ENCODE results near the gene SRPX2. TPM values are rescaled to one million over a fixed set of nuclear protein-coding genes. Genes with fewer than 3 reads are reported as not detected.

The SRPX2 gene, protein sequence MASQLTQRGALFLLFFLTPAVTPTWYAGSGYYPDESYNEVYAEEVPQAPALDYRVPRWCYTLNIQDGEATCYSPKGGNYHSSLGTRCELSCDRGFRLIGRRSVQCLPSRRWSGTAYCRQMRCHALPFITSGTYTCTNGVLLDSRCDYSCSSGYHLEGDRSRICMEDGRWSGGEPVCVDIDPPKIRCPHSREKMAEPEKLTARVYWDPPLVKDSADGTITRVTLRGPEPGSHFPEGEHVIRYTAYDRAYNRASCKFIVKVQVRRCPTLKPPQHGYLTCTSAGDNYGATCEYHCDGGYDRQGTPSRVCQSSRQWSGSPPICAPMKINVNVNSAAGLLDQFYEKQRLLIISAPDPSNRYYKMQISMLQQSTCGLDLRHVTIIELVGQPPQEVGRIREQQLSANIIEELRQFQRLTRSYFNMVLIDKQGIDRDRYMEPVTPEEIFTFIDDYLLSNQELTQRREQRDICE
- 10 to 100 TPM; 22.6 to 38.4 (median 25.6) TPM for total RNA-seq

GRCh38 chrX:100643956-100644860 is at the start of gene SRPX2:
Gene SRPX2 (plus strand): TSS chrX:100644199. CDS start chrX:100646323, 2,124 bp downstream.
- H3K4me3 ChIP-seq: peak within 1 kb of the TSS in 3 of 4 donors; percentile 34 to 53 (median 37)
- H3K36me3 ChIP-seq: no peaks in the 10 kb centered on the region
- H3K9me3 ChIP-seq: no peaks in the 10 kb centered on the region
- WGBS, 2 donors: 29 to 34% methylated on average over 10 to 11 of the region's 11 CpGs
- intact Hi-C loops (cut with DNase I): no loop called here
- DNase-seq: no peak
- peak within 1 kb of the TSS; percentile 78 to 89 (median 80) for H3K27ac ChIP-seq
- H3K27me3 ChIP-seq: no peaks in the 10 kb centered on the region
- peaks cover 0 to 45% (median 14%) of the 10 kb centered on the region in 3 donors for H3K4me1 ChIP-seq
- TF ChIP-seq CTCF (IDR thresholded peaks at IDR 0.05): no peak
- TF ChIP-seq POLR2A (IDR thresholded peaks at IDR 0.05): peak in 3 of 4 donors; percentile 42 to 50 (median 48)

- no peak overlapping the region for H3K27ac ChIP-seq
- 52 to 55% methylated on average over 2 of the region's 2 CpGs for WGBS, 2 donors
- TF ChIP-seq POLR2A (IDR thresholded peaks at IDR 0.05) (no peak), CTCF (IDR thresholded peaks at IDR 0.05) (no peak)
- H3K36me3 ChIP-seq: no peaks in the 10 kb centered on the region
- H3K4me3 ChIP-seq: no peak overlapping the region
- DNase-seq: no peak
- H3K4me1 ChIP-seq: peaks cover 0 to 6% (median 0%) of the 10 kb centered on the region in 3 donors
- intact Hi-C loops (cut with DNase I): no loop called here
- no peaks in the 10 kb centered on the region for H3K9me3 ChIP-seq
- no peaks in the 10 kb centered on the region for H3K27me3 ChIP-seq
Measured at GRCh38 chrX:100596601-100597000, 47.4 kb upstream of the SRPX2 start.

DNA sequence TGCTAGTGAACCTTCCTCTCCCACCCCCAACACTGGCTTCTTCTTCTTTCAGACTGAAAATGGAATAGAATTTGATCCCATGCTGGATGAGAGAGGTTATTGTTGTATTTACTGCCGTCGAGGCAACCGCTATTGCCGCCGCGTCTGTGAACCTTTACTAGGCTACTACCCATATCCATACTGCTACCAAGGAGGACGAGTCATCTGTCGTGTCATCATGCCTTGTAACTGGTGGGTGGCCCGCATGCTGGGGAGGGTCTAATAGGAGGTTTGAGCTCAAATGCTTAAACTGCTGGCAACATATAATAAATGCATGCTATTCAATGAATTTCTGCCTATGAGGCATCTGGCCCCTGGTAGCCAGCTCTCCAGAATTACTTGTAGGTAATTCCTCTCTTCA is 44.5 kb upstream of the SRPX2 start:
- Histone ChIP-seq H3K4me3 (no peak overlapping the region), H3K4me1 (no peaks in the 10 kb centered on the region), H3K9me3 (no peaks in the 10 kb centered on the region), H3K27ac (no peak overlapping the region), H3K36me3 (no peaks in the 10 kb centered on the region), H3K27me3 (no peaks in the 10 kb centered on the region)
- DNase-seq: no peak
- intact Hi-C loops (cut with DNase I): no loop called here
- WGBS, 2 donors: 89 to 95% methylated on average over 6 to 9 of the region's 9 CpGs
- TF ChIP-seq POLR2A (IDR thresholded peaks at IDR 0.05) (no peak), CTCF (IDR thresholded peaks at IDR 0.05) (no peak)

- no peaks in the 10 kb centered on the region for H3K36me3 ChIP-seq
- no peak overlapping the region for H3K27ac ChIP-seq
- H3K4me3 ChIP-seq: no peak overlapping the region
- H3K9me3 ChIP-seq: no peaks in the 10 kb centered on the region
- H3K4me1 ChIP-seq: no peaks in the 10 kb centered on the region
- intact Hi-C loops (cut with DNase I): no loop called here
- DNase-seq: no peak
- H3K27me3 ChIP-seq: no peaks in the 10 kb centered on the region
- TF ChIP-seq POLR2A (IDR thresholded peaks at IDR 0.05) (no peak), CTCF (IDR thresholded peaks at IDR 0.05) (no peak)
Measured at GRCh38 chrX:100600340-100600739, 43.7 kb upstream of the SRPX2 start.

GRCh38 chrX:100600758-100601157 is 43.2 kb upstream of the SRPX2 start:
- H3K9me3 ChIP-seq: no peaks in the 10 kb centered on the region
- no peak overlapping the region for H3K4me3 ChIP-seq
- TF ChIP-seq POLR2A (IDR thresholded peaks at IDR 0.05): no peak
- TF ChIP-seq CTCF (IDR thresholded peaks at IDR 0.05): no peak
- no peaks in the 10 kb centered on the region for H3K4me1 ChIP-seq
- H3K27me3 ChIP-seq: no peaks in the 10 kb centered on the region
- WGBS, 2 donors: 18 to 44% methylated on average over 1 of the region's 1 CpG
- no peaks in the 10 kb centered on the region for H3K36me3 ChIP-seq
- no peak overlapping the region for H3K27ac ChIP-seq
- no peak for DNase-seq
- intact Hi-C loops (cut with DNase I): no loop called here

Measured in esophagus squamous epithelium (tissue), 5 donors.